T1000 (cell line): ENCODE data around the gene SRCIN1.
"Not testable (repeated sequence)": the region's sequence is repeated elsewhere in the genome, so short reads cannot be mapped to it uniquely, and the experiment has no call there.

Experiments used
- DNase-seq: peaks from one replicate; lab custom pipeline; 2025; ENCODE audit warnings: mixed read lengths; lab: John Stamatoyannopoulos, UW

Gene SRCIN1, protein sequence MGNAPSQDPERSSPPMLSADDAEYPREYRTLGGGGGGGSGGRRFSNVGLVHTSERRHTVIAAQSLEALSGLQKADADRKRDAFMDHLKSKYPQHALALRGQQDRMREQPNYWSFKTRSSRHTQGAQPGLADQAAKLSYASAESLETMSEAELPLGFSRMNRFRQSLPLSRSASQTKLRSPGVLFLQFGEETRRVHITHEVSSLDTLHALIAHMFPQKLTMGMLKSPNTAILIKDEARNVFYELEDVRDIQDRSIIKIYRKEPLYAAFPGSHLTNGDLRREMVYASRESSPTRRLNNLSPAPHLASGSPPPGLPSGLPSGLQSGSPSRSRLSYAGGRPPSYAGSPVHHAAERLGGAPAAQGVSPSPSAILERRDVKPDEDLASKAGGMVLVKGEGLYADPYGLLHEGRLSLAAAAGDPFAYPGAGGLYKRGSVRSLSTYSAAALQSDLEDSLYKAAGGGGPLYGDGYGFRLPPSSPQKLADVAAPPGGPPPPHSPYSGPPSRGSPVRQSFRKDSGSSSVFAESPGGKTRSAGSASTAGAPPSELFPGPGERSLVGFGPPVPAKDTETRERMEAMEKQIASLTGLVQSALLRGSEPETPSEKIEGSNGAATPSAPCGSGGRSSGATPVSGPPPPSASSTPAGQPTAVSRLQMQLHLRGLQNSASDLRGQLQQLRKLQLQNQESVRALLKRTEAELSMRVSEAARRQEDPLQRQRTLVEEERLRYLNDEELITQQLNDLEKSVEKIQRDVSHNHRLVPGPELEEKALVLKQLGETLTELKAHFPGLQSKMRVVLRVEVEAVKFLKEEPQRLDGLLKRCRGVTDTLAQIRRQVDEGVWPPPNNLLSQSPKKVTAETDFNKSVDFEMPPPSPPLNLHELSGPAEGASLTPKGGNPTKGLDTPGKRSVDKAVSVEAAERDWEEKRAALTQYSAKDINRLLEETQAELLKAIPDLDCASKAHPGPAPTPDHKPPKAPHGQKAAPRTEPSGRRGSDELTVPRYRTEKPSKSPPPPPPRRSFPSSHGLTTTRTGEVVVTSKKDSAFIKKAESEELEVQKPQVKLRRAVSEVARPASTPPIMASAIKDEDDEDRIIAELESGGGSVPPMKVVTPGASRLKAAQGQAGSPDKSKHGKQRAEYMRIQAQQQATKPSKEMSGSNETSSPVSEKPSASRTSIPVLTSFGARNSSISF

GRCh38 chr17:38605841-38606645 is at the start of gene SRCIN1:
SRCIN1 (minus strand) TSS chr17:38605952; CDS start chr17:38605705, 247 bp downstream.
- DNase-seq = peak; percentile 15

GRCh38 chr17:38654411-38655398 is 49.0 kb upstream of the SRCIN1 start:
- DNase-seq = no peak

GRCh38 chr17:38653679-38654078 is 47.9 kb upstream of the SRCIN1 start:
- no peak for DNase-seq

DNA sequence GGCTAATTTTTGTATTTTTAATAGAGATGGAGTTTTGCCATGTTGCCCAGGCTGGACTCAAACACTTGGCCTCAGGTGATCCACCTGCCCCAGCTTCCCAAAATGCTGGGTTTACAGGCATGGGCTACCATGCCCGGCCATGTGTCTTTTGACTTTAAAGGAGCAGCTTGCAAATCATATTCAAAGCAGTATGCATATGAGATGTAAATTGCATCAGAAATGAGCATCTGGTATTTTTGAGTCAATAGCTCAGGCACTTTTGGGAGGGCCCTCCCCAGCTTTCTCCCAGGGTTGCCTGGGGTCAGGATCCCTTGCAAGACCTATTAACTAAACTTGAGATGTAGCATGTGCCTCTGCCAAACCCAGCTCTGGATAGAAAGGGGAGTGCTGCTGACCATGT is 47.5 kb upstream of the SRCIN1 start:
- no peak for DNase-seq

- not testable (repeated sequence) for DNase-seq
Measured at GRCh38 chr17:38650653-38651173, 45.0 kb upstream of the SRCIN1 start.

GRCh38 chr17:38637951-38638350 is 32.2 kb upstream of the SRCIN1 start:
- DNase-seq = no peak

GRCh38 chr17:38636054-38636453 is 30.3 kb upstream of the SRCIN1 start:
- DNase-seq = no peak

- DNase-seq = no peak
Measured at GRCh38 chr17:38632334-38632733, 26.6 kb upstream of the SRCIN1 start.

GRCh38 chr17:38628441-38628840 is 22.7 kb upstream of the SRCIN1 start:
- no peak for DNase-seq

DNA sequence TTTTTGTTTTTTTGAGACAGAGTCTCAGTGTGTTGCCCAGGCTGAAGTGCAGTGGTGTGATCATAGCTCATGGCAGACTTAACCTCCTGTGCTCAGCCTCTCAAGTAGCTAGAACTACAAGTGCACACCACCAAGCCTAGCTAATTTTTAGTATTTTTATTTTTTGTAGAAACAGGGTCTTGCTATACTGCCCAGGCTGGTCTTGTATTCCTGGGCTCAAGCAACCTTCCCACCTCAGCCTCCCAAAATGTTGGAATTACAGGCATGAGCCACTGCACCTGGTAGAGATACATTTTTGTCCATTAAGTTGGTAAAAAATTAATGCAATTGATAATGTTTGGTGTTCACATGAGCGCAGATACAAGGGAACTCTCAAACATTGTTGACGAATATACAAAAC is 22.2 kb upstream of the SRCIN1 start:
- DNase-seq = no peak

- not testable (repeated sequence) for DNase-seq
Measured at GRCh38 chr17:38626606-38627226, 21.0 kb upstream of the SRCIN1 start.

DNA sequence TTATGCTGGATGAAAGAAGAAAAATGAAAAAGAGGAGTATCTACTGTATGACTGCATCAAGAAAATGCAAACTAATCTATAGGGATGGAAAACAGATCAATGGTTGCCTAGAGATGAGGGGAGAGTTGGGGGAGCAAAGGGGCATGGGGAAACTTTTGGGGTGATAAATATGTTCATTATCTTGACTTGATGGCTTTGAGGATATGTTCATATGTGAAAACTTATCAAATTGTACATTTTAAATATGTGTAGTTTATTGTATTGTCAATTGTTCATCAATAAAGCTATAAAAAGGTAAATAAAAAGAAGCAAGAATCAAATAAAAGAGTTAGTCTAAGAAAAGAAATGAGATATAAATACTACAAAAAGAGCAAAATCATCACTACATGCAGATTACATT is 19.7 kb upstream of the SRCIN1 start:
- DNase-seq = no peak

GRCh38 chr17:38624782-38625355 is 19.1 kb upstream of the SRCIN1 start:
- DNase-seq = not testable (repeated sequence)

GRCh38 chr17:38621538-38621937 is 15.8 kb upstream of the SRCIN1 start:
- DNase-seq = no peak

- DNase-seq = no peak
Measured at GRCh38 chr17:38620551-38621277, 15.0 kb upstream of the SRCIN1 start.

GRCh38 chr17:38619937-38620550 is 14.3 kb upstream of the SRCIN1 start:
- no peak for DNase-seq

DNA sequence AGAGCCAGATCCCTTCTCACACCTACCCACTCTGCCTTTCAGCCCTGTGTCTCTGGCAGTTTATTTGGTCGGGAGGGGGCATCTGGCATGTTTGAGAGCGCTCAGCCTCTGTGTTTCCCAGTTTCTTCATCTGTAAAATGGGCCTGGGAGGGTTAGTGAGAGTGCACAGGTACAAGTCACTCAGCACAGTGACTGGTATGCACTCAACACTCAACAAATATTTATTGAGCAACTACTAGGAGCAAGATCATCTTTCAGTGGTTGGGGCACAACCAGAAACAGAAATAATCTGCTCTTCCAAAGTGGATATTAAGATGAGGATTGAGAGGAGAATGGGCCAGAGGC is 13.7 kb upstream of the SRCIN1 start:
- DNase-seq = no peak
